Fibroblast of skin of right quadriceps (primary cell): ENCODE measurements around the gene OPRM1.

Experiments
- DNase-seq: peaks from one replicate; pipeline ENCODE4 v3.0.0-alpha.2; 2013

The OPRM1 gene

GRCh38 chr6:154092326-154092962 lies 53.4 kb downstream of the OPRM1 start:
- no peak for DNase-seq

GRCh38 chr6:154093231-154094044 lies 54.4 kb downstream of the OPRM1 start:
- DNase-seq: no peak

GRCh38 chr6:154095571-154095970 lies 56.5 kb downstream of the OPRM1 start:
- DNase-seq: no peak

- DNase-seq: no peak
These were observed 57.3 kb downstream of the OPRM1 start for GRCh38 chr6:154096316-154096715.

- DNase-seq: no peak
These were observed 57.8 kb downstream of the OPRM1 start for GRCh38 chr6:154096834-154097233.

GRCh38 chr6:154099211-154099610 lies 60.2 kb downstream of the OPRM1 start:
- DNase-seq: no peak

- no peak for DNase-seq
These were observed 67.2 kb downstream of the OPRM1 start for GRCh38 chr6:154106251-154106650.

GRCh38 chr6:154111025-154111424 lies 72.0 kb downstream of the OPRM1 start:
- peak; percentile 9 for DNase-seq

GRCh38 chr6:154112181-154112809 lies 73.3 kb downstream of the OPRM1 start:
- peak; percentile 11 for DNase-seq

- no peak for DNase-seq
These were observed 74.4 kb downstream of the OPRM1 start for GRCh38 chr6:154113392-154113791.

GRCh38 chr6:154117485-154117884 lies 78.4 kb downstream of the OPRM1 start:
- DNase-seq: no peak

- no peak for DNase-seq
These were observed 83.3 kb downstream of the OPRM1 start for GRCh38 chr6:154122195-154122925.

GRCh38 chr6:154123155-154123956 lies 84.3 kb downstream of the OPRM1 start:
- DNase-seq: no peak

GRCh38 chr6:154125421-154125820 lies 86.4 kb downstream of the OPRM1 start:
- no peak for DNase-seq

- DNase-seq: no peak
These were observed 88.6 kb downstream of the OPRM1 start for GRCh38 chr6:154127657-154128056.

GRCh38 chr6:154134471-154135147 lies 95.6 kb downstream of the OPRM1 start:
- no peak for DNase-seq

- DNase-seq: no peak
These were observed 99.8 kb downstream of the OPRM1 start for GRCh38 chr6:154138793-154139192.

- no peak for DNase-seq
These were observed 100.9 kb downstream of the OPRM1 start for GRCh38 chr6:154139892-154140291.

- no peak for DNase-seq
These were observed 101.7 kb downstream of the OPRM1 start for GRCh38 chr6:154140743-154141142.

GRCh38 chr6:154143753-154144152 lies 104.7 kb downstream of the OPRM1 start:
- no peak for DNase-seq

GRCh38 chr6:154154389-154154967 lies 115.4 kb downstream of the OPRM1 start:
- peak; percentile 64 for DNase-seq
